NCI-H748 (cell line): ENCODE results near the gene CHIT1.

Source experiments
- DNase-seq: peaks from one replicate; lab custom pipeline; 2025; ENCODE audit not compliant: unreplicated experiment; lab: John Stamatoyannopoulos, UW

Gene CHIT1

GRCh38 chr1:203217139-203217655 is 12.3 kb downstream of the CHIT1 start:
- no peak for DNase-seq

GRCh38 chr1:203216274-203217138 is 13.0 kb downstream of the CHIT1 start:
- peak; percentile 55 for DNase-seq

GRCh38 chr1:203215573-203215972 is 13.9 kb downstream of the CHIT1 start:
- peak; percentile 17 for DNase-seq

- no peak for DNase-seq
Observed at GRCh38 chr1:203214871-203215270, 14.6 kb downstream of the CHIT1 start.

GRCh38 chr1:203213126-203213525 is 16.3 kb downstream of the CHIT1 start:
- no peak for DNase-seq

- no peak for DNase-seq
Observed at GRCh38 chr1:203211812-203212211, 17.7 kb downstream of the CHIT1 start.

GRCh38 chr1:203210988-203211387 is 18.5 kb downstream of the CHIT1 start:
- DNase-seq = no peak

- no peak for DNase-seq
Observed at GRCh38 chr1:203210350-203210749, 19.1 kb downstream of the CHIT1 start.

GRCh38 chr1:203208181-203208580 is 21.3 kb downstream of the CHIT1 start:
- DNase-seq = no peak

GRCh38 chr1:203207751-203208150 is 21.7 kb downstream of the CHIT1 start:
- DNase-seq = no peak

- no peak for DNase-seq
Observed at GRCh38 chr1:203206129-203206687, 23.3 kb downstream of the CHIT1 start.

GRCh38 chr1:203204756-203205155 is 24.7 kb downstream of the CHIT1 start:
- no peak for DNase-seq

GRCh38 chr1:203202431-203203245 is 26.8 kb downstream of the CHIT1 start:
- no peak for DNase-seq

- no peak for DNase-seq
Observed at GRCh38 chr1:203201516-203202205, 27.8 kb downstream of the CHIT1 start.

GRCh38 chr1:203200916-203201315 is 28.6 kb downstream of the CHIT1 start:
- no peak for DNase-seq

- DNase-seq = no peak
Observed at GRCh38 chr1:203199816-203200571, 29.5 kb downstream of the CHIT1 start.

GRCh38 chr1:203199481-203199815 is 30.0 kb downstream of the CHIT1 start:
- no peak for DNase-seq

GRCh38 chr1:203199002-203199401 is 30.5 kb downstream of the CHIT1 start:
- no peak for DNase-seq

GRCh38 chr1:203197625-203198024 is 31.8 kb downstream of the CHIT1 start:
- no peak for DNase-seq

GRCh38 chr1:203196371-203196770 is 33.1 kb downstream of the CHIT1 start:
- DNase-seq = no peak
